Erythroblast (primary cell): ENCODE results near the gene OTUB2.

Experiments used
- GATA1 ChIP-seq: IDR thresholded peaks from 2 replicates; pipeline ENCODE4 v1.6.1; 2011; ENCODE audit warnings: low read depth, mild to moderate bottlenecking, control low read depth, low read length, moderate library complexity
- POLR2A ChIP-seq: IDR thresholded peaks from 2 replicates; pipeline ENCODE4 v1.6.1; 2011; ENCODE audit warnings: mild to moderate bottlenecking, low read length

DNA sequence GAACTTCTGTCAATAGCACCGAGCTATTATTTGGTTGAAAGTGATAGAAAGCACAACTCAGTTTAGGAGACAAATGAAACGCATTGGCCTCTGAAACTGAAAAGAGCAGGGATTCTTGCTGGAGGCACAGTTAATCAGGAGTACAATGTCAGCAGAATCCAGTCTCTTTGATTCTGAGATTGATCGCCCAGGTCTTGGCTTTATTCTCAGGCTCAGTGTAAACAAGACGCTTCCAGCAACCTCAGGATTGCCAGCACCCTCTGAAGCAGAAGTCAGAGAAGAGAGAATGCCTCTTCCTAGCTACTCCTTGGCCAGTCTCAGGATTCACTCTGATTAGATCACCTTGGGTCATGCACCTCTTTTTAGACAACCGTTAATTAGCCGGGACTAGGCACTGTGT, 11.8 kb upstream of the OTUB2 start:
- TF ChIP-seq POLR2A (no peak), GATA1 (no peak)
